Glutamatergic neuron (in vitro differentiated cells): Measurements from ENCODE around the gene MICAL3. TPM values are rescaled to one million over a fixed set of nuclear protein-coding genes. Genes with fewer than 3 reads are reported as not detected.
"Not testable (repeated sequence)": the region's sequence is repeated elsewhere in the genome, so short reads cannot be mapped to it uniquely, and the experiment has no call there.

ENCODE experiments used
- DNase-seq: peaks from one replicate; pipeline ENCODE4 v3.0.0; 2022
- H3K27ac Mint-ChIP-seq: one replicate; pipeline ENCODE4 v1.8.0; 2020; ENCODE audit warnings: mild to moderate bottlenecking, mixed read lengths, inconsistent platforms; ENCODE audit not compliant: unreplicated experiment
- H3K27me3 Mint-ChIP-seq: one replicate; pipeline ENCODE4 v1.8.0; 2020; ENCODE audit warnings: mild to moderate bottlenecking, moderate library complexity, mixed read lengths, inconsistent platforms; ENCODE audit not compliant: unreplicated experiment
- H3K36me3 Mint-ChIP-seq: one replicate; pipeline ENCODE4 v1.8.0; 2020; ENCODE audit warnings: mild to moderate bottlenecking, mixed read lengths, inconsistent platforms; ENCODE audit not compliant: unreplicated experiment
- H3K4me1 Mint-ChIP-seq: one replicate; pipeline ENCODE4 v1.8.0; 2020; ENCODE audit warnings: mild to moderate bottlenecking, low read depth, mixed read lengths, inconsistent platforms; ENCODE audit not compliant: unreplicated experiment
- H3K4me3 Mint-ChIP-seq: one replicate; pipeline ENCODE4 v1.8.0; 2020; ENCODE audit warnings: mild to moderate bottlenecking, mixed read lengths, inconsistent platforms; ENCODE audit not compliant: unreplicated experiment
- H3K9me3 Mint-ChIP-seq: one replicate; pipeline ENCODE4 v1.8.0; 2020; ENCODE audit warnings: mild to moderate bottlenecking, moderate library complexity, mixed read lengths, inconsistent platforms; ENCODE audit not compliant: unreplicated experiment
- total RNA-seq: library from RNA; stranded (reverse); fragmentation: NEBNext Ultra II Directional; extraction: Animal tissue kit (Norgen Biotek cat#: 25700); gene quantifications from one replicate; pipeline ENCODE4 v1.2.1, GENCODE V29; 2021; ENCODE audit not compliant: unreplicated experiment
- TF ChIP-seq, protein P1 (sequence below): fragments of 200-600 bp; sonication (generic); IDR thresholded peaks from one replicate; pipeline ENCODE4 v1.5.0; 2021; ENCODE audit not compliant: partially characterized antibody, unreplicated experiment

Gene MICAL3
- total RNA-seq, 1 donor from 2014 or later, result 132 TPM

DNA sequence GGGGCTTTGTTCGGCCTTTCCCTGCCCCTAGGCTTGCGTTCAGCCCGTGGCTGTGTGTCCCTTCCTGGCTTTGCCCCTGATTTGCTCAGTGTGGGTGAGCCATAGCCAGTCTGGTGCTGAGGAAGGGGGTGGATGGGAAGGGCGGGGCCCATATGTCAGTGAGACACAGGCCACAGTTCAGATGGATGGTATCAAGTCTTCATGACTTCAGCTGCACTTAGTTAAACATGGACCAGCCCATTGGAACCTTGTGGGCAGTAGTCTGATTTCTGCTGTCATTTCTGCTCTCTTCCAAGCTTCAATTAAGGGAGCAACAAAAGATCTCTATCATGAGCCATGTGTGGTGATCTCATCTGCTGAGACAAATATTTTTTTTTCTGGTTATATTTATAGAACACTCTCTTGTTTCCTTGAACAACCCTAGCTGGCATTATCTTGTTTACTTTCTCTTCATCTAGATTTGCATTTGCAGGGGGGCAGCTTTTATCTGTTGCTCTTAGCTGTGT lies 31.9 kb upstream of the MICAL3 start:
- peaks cover 13% of the 10 kb centered on the region for H3K27me3 Mint-ChIP-seq
- no peak overlapping the region for H3K4me3 Mint-ChIP-seq
- DNase-seq, result no peak
- H3K9me3 Mint-ChIP-seq, result peaks cover 11% of the 10 kb centered on the region
- H3K27ac Mint-ChIP-seq, result no peak overlapping the region
- peaks cover 11% of the 10 kb centered on the region for H3K36me3 Mint-ChIP-seq
- peaks cover 6% of the 10 kb centered on the region for H3K4me1 Mint-ChIP-seq
- TF ChIP-seq, protein P1, sequence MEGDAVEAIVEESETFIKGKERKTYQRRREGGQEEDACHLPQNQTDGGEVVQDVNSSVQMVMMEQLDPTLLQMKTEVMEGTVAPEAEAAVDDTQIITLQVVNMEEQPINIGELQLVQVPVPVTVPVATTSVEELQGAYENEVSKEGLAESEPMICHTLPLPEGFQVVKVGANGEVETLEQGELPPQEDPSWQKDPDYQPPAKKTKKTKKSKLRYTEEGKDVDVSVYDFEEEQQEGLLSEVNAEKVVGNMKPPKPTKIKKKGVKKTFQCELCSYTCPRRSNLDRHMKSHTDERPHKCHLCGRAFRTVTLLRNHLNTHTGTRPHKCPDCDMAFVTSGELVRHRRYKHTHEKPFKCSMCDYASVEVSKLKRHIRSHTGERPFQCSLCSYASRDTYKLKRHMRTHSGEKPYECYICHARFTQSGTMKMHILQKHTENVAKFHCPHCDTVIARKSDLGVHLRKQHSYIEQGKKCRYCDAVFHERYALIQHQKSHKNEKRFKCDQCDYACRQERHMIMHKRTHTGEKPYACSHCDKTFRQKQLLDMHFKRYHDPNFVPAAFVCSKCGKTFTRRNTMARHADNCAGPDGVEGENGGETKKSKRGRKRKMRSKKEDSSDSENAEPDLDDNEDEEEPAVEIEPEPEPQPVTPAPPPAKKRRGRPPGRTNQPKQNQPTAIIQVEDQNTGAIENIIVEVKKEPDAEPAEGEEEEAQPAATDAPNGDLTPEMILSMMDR, result no peak

DNA sequence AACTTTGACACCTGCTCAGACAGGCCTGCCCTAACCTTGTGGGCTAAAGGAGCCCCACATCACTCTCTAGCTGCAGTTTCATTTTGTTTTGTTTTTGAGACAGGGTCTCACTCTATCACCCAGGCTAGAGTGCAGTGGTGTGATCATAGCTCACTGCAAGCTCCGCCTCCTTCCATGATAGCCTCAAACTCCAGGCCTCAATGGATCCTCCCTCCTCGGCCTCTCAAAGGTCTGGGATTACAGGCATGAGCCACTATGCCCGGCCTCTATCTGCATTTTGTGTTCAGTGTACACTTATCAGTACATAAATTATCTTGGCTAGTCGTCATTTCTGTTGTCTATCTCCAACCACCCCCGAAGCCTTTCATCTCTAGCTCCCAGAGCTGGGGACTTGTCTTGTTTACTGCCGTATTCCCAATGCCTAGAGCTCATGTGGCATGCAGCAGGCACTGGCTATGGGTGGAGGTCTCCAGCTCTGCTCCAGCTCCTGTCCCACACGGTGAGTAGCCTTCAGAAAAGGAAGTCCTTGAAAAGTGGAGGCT lies 31.3 kb upstream of the MICAL3 start:
- DNase-seq, result no peak
- peaks cover 11% of the 10 kb centered on the region for H3K9me3 Mint-ChIP-seq
- no peak overlapping the region for H3K27ac Mint-ChIP-seq

DNA sequence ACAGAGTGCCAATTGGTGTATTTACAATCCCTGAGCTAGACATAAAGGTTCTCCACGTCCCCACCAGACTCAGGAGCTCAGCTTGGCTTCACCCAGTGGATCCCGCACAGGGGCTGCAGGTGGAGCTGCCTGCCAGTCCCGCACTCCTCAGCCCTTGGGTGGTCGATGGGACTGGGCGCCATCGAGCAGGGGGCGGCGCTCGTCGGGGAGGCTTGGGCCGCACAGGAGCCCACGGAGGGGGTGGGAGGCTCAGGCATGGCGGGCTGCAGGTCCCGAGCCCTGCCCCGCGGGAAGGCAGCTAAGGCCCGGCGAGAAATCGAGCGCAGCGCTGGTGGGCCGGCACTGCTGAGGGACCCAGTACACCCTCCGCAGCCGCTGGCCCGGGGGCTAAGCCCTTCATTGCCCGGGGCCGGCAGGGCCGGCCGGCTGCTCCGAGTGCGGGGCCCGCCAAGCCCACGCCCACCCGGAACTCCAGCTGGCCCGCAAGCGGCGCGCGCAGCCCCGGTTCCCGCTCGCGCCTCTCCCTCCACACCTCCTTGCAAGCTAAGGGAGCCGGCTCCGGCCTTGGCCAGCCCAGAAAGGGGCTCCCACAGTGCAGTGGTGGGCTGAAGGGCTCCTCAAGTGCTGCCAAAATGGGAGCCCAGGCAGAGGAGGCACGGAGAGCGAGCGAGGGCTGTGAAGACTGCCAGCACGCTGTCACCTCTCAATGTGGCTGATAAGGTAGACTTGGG lies 29.0 kb upstream of the MICAL3 start:
- peaks cover 11% of the 10 kb centered on the region for H3K9me3 Mint-ChIP-seq
- H3K36me3 Mint-ChIP-seq, result peaks cover 11% of the 10 kb centered on the region
- peaks cover 12% of the 10 kb centered on the region for H3K27me3 Mint-ChIP-seq
- DNase-seq, H3K4me1 Mint-ChIP-seq, H3K4me3 Mint-ChIP-seq, H3K27ac Mint-ChIP-seq: not testable (repeated sequence)

More for the DNA sequence above, 31.3 kb upstream of the MICAL3 start:
- H3K36me3 Mint-ChIP-seq, result peaks cover 11% of the 10 kb centered on the region
- H3K27me3 Mint-ChIP-seq, result peaks cover 13% of the 10 kb centered on the region
- TF ChIP-seq, protein P1, result no peak
- H3K4me1 Mint-ChIP-seq, result peaks cover 6% of the 10 kb centered on the region
- H3K4me3 Mint-ChIP-seq, result no peak overlapping the region

DNA sequence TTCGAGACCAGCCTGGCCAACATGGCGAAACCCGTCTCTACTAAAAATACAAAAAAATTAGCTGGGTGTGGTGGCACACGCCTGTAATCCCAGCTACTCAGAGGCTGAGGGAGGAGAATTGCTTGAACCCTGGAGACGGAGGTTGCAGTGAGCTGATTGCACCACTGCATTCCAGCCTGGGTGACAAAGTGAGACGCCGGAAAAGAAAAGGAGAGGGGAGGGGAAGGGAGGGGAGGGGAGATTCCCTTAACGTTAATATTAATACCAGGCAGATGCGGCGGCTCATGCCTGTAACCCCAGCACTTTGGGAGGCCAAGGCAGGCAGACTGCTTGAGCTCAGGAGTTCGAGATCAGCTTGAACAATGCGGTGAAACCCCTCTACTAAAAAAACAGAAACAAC lies 26.8 kb upstream of the MICAL3 start:
- not testable (repeated sequence) for DNase-seq, H3K4me3 Mint-ChIP-seq, H3K9me3 Mint-ChIP-seq, H3K4me1 Mint-ChIP-seq, H3K27ac Mint-ChIP-seq
- peaks cover 11% of the 10 kb centered on the region for H3K36me3 Mint-ChIP-seq
- peaks cover 12% of the 10 kb centered on the region for H3K27me3 Mint-ChIP-seq

GRCh38 chr22:18050065-18050464 lies 25.7 kb upstream of the MICAL3 start:
- H3K9me3 Mint-ChIP-seq, result peaks cover 9% of the 10 kb centered on the region
- peaks cover 6% of the 10 kb centered on the region for H3K27me3 Mint-ChIP-seq
- peaks cover 11% of the 10 kb centered on the region for H3K36me3 Mint-ChIP-seq
- TF ChIP-seq, protein P1, result no peak
- H3K4me1 Mint-ChIP-seq, result peaks cover 3% of the 10 kb centered on the region
- DNase-seq, result no peak
- no peak overlapping the region for H3K4me3 Mint-ChIP-seq
- no peak overlapping the region for H3K27ac Mint-ChIP-seq

DNA sequence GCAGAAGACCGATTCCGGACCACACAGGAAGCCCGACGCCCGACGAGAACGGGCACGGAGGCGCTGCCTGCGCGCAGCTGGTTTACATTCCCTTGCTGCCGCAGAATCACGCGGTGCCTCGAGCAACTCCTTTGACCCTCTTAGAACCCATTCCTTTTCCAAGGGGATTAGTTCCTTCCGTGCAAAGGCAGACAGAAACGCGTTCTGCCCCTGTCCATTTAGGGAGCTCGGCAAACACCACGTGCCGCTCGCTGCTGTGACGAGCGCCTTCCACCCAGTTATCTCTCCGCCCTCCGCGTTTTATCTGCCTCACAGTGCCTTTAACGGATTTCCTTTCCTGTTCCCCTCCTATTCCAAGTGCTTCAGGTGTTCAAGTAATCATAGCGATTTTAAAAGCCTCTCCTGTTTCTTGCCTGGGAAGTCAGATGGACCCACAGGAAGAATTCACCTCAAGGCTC lies 24.1 kb upstream of the MICAL3 start:
- TF ChIP-seq, protein P1, result no peak
- Mint-ChIP-seq H3K27me3 (peaks cover 7% of the 10 kb centered on the region), H3K4me3 (no peak overlapping the region), H3K36me3 (peaks cover 6% of the 10 kb centered on the region), H3K9me3 (peaks cover 7% of the 10 kb centered on the region), H3K4me1 (no peaks in the 10 kb centered on the region), H3K27ac (no peak overlapping the region)
- DNase-seq, result no peak
